HG02884 (cell line): ENCODE measurements around the gene S100A9.
"Not testable (repeated sequence)": the region's sequence is repeated elsewhere in the genome, so short reads cannot be mapped to it uniquely, and the experiment has no call there.

Experiments used
- ATAC-seq: cut with Tn5 transposase; IDR thresholded peaks from one replicate; pipeline ENCODE4 v1.9.1; 2021; ENCODE audit warnings: mild to moderate bottlenecking, moderate library complexity; ENCODE audit not compliant: unreplicated experiment

The S100A9 gene

GRCh38 chr1:153343811-153344717, 13.6 kb upstream of the S100A9 start:
- ATAC-seq = no peak

GRCh38 chr1:153344718-153345025, 13.0 kb upstream of the S100A9 start:
- no peak for ATAC-seq

- no peak for ATAC-seq
These were observed 12.2 kb upstream of the S100A9 start for GRCh38 chr1:153345187-153346076.

GRCh38 chr1:153346077-153346723, 11.5 kb upstream of the S100A9 start:
- ATAC-seq = no peak

GRCh38 chr1:153347049-153347448, 10.6 kb upstream of the S100A9 start:
- ATAC-seq = not testable (repeated sequence)

GRCh38 chr1:153347856-153348255, 9.8 kb upstream of the S100A9 start:
- ATAC-seq = no peak

- ATAC-seq = no peak
These were observed 8.9 kb upstream of the S100A9 start, which contains the start of gene PGLYRP4 for GRCh38 chr1:153348511-153349362. Gene PGLYRP4 (minus strand): TSS chr1:153348841. CDS start chr1:153347932, 909 bp downstream.

- ATAC-seq = no peak
These were observed 8.0 kb upstream of the S100A9 start for GRCh38 chr1:153349363-153350320.

GRCh38 chr1:153350321-153350957, 7.2 kb upstream of the S100A9 start:
- ATAC-seq = no peak

- no peak for ATAC-seq
These were observed 5.1 kb upstream of the S100A9 start for GRCh38 chr1:153352523-153352922.

- ATAC-seq = no peak
These were observed 4.3 kb upstream of the S100A9 start for GRCh38 chr1:153353226-153353947.

GRCh38 chr1:153354515-153355193, 3.0 kb upstream of the S100A9 start:
- no peak for ATAC-seq

GRCh38 chr1:153355445-153356071, 2.1 kb upstream of the S100A9 start:
- ATAC-seq = no peak

- ATAC-seq = no peak
These were observed 1.1 kb upstream of the S100A9 start for GRCh38 chr1:153356392-153357075.

- ATAC-seq = no peak
These were observed 390 bp upstream of the S100A9 start for GRCh38 chr1:153357076-153357852.

GRCh38 chr1:153358691-153358975, 979 bp downstream of the S100A9 start:
- no peak for ATAC-seq
